RWPE2 (cell line): ENCODE measurements around the gene AP4E1.

ENCODE experiments used
- ATAC-seq: fragments of 200-7000 bp; cut with Tn5 transposase; 3 replicates; pipeline ENCODE4 v1.9.1; 2021; ENCODE audit warnings: low read depth
- DNase-seq: peaks from one replicate; pipeline ENCODE4 v3.0.0-alpha.2; 2020; ENCODE audit warnings: low spot score
- H3K27ac ChIP-seq: fragments of 450-650 bp; 2 replicates; pipeline ENCODE4 v1.5.1; 2017; ENCODE audit warnings: mild to moderate bottlenecking; ENCODE audit not compliant: poor library complexity, severe bottlenecking
- H3K27me3 ChIP-seq: fragments of 250-450 bp; sonication (Bioruptor Pico); 2 replicates; pipeline ENCODE4 v1.5.1; 2021; ENCODE audit warnings: mild to moderate bottlenecking, moderate library complexity; ENCODE audit not compliant: insufficient read depth, poor library complexity, severe bottlenecking
- H3K36me3 ChIP-seq: fragments of 250-450 bp; sonication (Bioruptor Pico); 2 replicates; pipeline ENCODE4 v1.5.1; 2020; ENCODE audit warnings: low read depth, mild to moderate bottlenecking, moderate library complexity
- H3K4me1 ChIP-seq: fragments of 250-450 bp; sonication (Bioruptor Pico); 2 replicates; pipeline ENCODE4 v1.5.1; 2021; ENCODE audit warnings: mild to moderate bottlenecking, moderate library complexity; ENCODE audit not compliant: insufficient read depth, poor library complexity, severe bottlenecking
- H3K4me3 ChIP-seq: fragments of 250-450 bp; sonication (Bioruptor Pico); 2 replicates; pipeline ENCODE4 v1.5.1; 2021; ENCODE audit warnings: mild to moderate bottlenecking, moderate library complexity; ENCODE audit not compliant: severe bottlenecking
- H3K9me3 ChIP-seq: fragments of 250-450 bp; sonication (Bioruptor Pico); 2 replicates; pipeline ENCODE4 v1.5.1; 2021; ENCODE audit warnings: mild to moderate bottlenecking, moderate library complexity; ENCODE audit not compliant: severe bottlenecking
- TF ChIP-seq, protein P1 (sequence below): fragments of 450-650 bp; IDR thresholded peaks from one replicate; pipeline ENCODE4 v1.5.1; 2017; ENCODE audit warnings: mild to moderate bottlenecking, moderate library complexity; ENCODE audit not compliant: poor library complexity, severe bottlenecking

The AP4E1 gene

DNA sequence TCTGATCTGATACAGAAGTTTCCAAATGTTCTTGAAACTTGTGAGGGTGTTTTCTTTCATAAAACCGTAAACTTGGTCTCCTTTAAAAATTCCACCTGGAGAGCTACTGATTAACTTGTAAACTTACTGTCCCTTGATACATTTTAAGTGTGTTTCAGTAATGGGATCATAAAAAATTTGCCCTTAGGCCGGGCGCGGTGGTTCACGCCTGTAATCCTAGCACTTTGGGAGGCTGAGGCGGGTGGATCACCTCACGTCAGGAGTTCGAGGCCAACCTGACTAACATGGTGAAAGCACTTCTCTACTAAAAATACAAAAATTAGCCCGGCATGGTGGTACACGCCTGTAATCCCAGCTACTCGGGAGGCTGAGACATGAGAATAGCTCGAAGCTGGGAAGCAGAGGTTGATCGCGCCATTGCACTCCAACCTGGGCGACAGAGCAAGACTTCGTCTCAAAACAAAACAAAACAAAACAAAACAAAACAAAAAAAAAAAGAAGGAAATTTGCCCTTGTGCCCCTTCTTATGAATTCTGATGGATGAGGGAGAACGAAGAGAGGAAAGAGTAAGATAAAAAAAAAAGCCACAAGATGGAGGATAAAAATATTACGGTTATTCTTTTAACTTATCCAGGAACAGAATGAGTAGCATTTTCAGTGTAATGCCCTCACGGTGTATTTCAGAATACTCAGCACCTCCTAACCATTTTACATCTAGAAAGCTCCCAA, 32.1 kb upstream of the AP4E1 start:
- no peak for ATAC-seq
- no peak for DNase-seq
- Histone ChIP-seq H3K36me3 (no peaks in the 10 kb centered on the region), H3K4me3 (peak overlapping the region; percentile 18), H3K27me3 (no peaks in the 10 kb centered on the region), H3K27ac (no peak overlapping the region), H3K9me3 (no peaks in the 10 kb centered on the region), H3K4me1 (peaks cover 19% of the 10 kb centered on the region)
- TF ChIP-seq, protein P1, sequence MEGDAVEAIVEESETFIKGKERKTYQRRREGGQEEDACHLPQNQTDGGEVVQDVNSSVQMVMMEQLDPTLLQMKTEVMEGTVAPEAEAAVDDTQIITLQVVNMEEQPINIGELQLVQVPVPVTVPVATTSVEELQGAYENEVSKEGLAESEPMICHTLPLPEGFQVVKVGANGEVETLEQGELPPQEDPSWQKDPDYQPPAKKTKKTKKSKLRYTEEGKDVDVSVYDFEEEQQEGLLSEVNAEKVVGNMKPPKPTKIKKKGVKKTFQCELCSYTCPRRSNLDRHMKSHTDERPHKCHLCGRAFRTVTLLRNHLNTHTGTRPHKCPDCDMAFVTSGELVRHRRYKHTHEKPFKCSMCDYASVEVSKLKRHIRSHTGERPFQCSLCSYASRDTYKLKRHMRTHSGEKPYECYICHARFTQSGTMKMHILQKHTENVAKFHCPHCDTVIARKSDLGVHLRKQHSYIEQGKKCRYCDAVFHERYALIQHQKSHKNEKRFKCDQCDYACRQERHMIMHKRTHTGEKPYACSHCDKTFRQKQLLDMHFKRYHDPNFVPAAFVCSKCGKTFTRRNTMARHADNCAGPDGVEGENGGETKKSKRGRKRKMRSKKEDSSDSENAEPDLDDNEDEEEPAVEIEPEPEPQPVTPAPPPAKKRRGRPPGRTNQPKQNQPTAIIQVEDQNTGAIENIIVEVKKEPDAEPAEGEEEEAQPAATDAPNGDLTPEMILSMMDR, result no peak

DNA sequence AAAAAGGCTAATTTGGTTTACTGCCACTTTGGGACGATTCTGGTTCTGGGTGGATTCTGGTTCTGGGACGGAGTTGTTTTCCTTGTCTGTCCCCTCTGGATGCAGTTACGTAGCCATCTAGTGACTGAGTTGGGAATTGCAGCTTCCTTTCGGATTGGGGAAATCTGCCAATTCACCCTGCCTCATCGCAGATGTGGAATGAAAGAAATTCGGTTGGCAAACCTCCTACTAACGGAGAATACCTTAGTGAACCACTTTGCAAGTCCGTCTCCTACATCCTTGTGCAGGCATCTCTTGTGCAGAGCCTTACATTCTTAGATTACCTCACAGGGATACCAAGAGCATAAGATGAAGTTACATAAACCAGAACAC, 31.5 kb upstream of the AP4E1 start:
- Histone ChIP-seq H3K4me1 (peaks cover 25% of the 10 kb centered on the region), H3K27ac (no peak overlapping the region), H3K27me3 (no peaks in the 10 kb centered on the region), H3K36me3 (no peaks in the 10 kb centered on the region), H3K9me3 (no peaks in the 10 kb centered on the region), H3K4me3 (peak overlapping the region; percentile 18)
- DNase-seq (no peak), ATAC-seq (peak; percentile 55)
- TF ChIP-seq, protein P1, result peak; percentile 100

DNA sequence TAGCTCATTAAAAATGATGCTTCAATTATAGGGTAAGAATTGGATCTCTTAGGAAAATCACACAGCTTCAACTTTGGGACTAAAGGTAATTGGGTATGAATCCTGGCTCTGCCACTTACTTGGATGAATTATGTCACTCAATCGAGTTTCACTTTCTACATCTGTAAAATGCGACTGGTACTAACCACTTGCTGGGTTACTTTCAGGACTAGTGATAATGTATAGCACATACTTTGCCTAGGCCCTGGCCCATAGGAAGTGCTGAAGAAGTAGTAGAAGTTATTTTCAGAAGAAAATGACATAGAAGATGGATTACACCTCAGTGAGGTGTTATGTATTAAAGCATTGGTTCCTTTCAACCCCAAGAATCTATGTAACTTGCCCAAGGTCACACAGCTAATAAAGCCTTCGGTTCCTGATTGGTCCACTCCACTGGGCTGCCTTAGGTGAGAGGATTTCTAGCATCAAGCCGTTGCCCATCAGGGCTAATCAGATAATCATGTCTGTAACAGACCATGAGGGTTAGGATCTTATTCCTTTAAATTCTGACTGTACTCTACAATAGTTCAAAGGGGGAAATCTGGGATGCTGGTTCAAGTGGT, 29.4 kb upstream of the AP4E1 start:
- DNase-seq, result no peak
- no peaks in the 10 kb centered on the region for H3K9me3 ChIP-seq
- no peaks in the 10 kb centered on the region for H3K36me3 ChIP-seq
- peaks cover 31% of the 10 kb centered on the region for H3K4me1 ChIP-seq
- no peak overlapping the region for H3K4me3 ChIP-seq
- ATAC-seq, result no peak
- TF ChIP-seq, protein P1, result no peak
- no peaks in the 10 kb centered on the region for H3K27me3 ChIP-seq
- peak overlapping the region; percentile 63 for H3K27ac ChIP-seq

DNA sequence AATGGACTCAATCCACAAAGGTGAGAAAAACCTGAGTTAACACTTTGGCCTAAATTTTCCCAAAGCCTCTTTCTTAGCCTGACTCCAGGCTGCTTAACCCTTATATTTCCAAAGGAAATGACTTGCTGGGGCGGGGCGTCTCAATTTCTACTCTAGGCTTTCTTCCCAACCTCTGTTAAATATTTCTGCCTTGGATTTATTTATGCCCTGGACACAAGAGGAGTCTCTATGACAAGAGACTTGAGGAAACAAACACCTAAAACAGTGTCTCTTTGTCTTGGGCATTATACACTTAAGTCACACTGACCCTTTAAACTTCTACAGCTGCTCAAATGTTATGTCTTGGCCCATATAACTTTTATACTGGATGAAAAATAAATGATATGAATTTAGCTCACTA, 28.3 kb upstream of the AP4E1 start:
- Histone ChIP-seq H3K4me3 (no peak overlapping the region), H3K36me3 (no peaks in the 10 kb centered on the region), H3K4me1 (peaks cover 40% of the 10 kb centered on the region), H3K27me3 (no peaks in the 10 kb centered on the region), H3K9me3 (no peaks in the 10 kb centered on the region), H3K27ac (peak overlapping the region; percentile 63)
- ATAC-seq, result no peak
- DNase-seq, result no peak
- TF ChIP-seq, protein P1, result no peak

DNA sequence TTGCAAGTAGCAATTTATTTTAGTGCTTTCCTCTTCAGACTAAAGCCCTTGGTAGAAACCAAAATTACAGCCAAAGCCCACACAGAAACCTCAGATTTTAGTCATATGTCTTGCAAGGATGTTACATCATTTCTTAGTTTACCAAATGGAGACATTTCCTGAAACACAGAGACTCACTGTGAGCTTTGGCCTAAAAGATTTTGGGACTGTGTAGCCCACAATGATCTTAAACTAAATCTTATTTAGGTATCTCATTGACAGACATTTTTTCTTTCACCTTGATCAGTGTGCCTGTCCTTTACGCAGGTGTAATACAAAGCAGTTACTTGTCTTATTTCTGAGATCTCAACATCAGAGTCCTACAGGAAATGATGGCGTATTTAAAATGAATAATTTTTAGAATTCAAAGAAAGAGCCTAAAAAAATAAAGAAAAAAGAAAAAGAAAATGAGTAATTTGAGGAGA, 27.8 kb upstream of the AP4E1 start:
- ATAC-seq, result no peak
- no peak overlapping the region for H3K4me3 ChIP-seq
- H3K4me1 ChIP-seq, result peaks cover 42% of the 10 kb centered on the region
- TF ChIP-seq, protein P1, result no peak
- H3K27ac ChIP-seq, result peak overlapping the region; percentile 63
- H3K9me3 ChIP-seq, result no peaks in the 10 kb centered on the region
- no peaks in the 10 kb centered on the region for H3K27me3 ChIP-seq
- H3K36me3 ChIP-seq, result no peaks in the 10 kb centered on the region
- no peak for DNase-seq
